Fibroblast of pulmonary artery (primary cell): ENCODE results near the gene PTPN7.

Experiments used
- DNase-seq: peaks from one replicate; pipeline ENCODE4 v3.0.0-alpha.2; 2010; ENCODE audit warnings: low read depth
- H3K4me3 ChIP-seq: replicated peaks from 2 replicates; pipeline ENCODE4 v1.5.1; 2011; ENCODE audit warnings: low read depth, mild to moderate bottlenecking, control low read depth, low read length, moderate library complexity
- CTCF ChIP-seq: IDR thresholded peaks from 2 replicates; pipeline ENCODE4 v1.5.1; 2011; ENCODE audit warnings: mild to moderate bottlenecking, control low read depth, low read length, inconsistent platforms; ENCODE audit errors: missing control alignments

PTPN7 gene

GRCh38 chr1:202202500-202203168, 42.2 kb upstream of the PTPN7 start:
- H3K4me3 ChIP-seq: no peak overlapping the region
- no peak for DNase-seq
- TF ChIP-seq CTCF: no peak

GRCh38 chr1:202201971-202202370, 41.6 kb upstream of the PTPN7 start:
- H3K4me3 ChIP-seq: no peak overlapping the region
- no peak for DNase-seq
- no peak for TF ChIP-seq CTCF

GRCh38 chr1:202201266-202201665, 40.9 kb upstream of the PTPN7 start:
- no peak for DNase-seq
- TF ChIP-seq CTCF: no peak
- no peak overlapping the region for H3K4me3 ChIP-seq

- no peak overlapping the region for H3K4me3 ChIP-seq
- TF ChIP-seq CTCF: no peak
- DNase-seq: no peak
Observed at GRCh38 chr1:202200669-202201068, 40.3 kb upstream of the PTPN7 start.

GRCh38 chr1:202200112-202200548, 39.7 kb upstream of the PTPN7 start:
- H3K4me3 ChIP-seq: no peak overlapping the region
- DNase-seq: no peak
- TF ChIP-seq CTCF: no peak

GRCh38 chr1:202199040-202199889, 38.9 kb upstream of the PTPN7 start:
- DNase-seq: no peak
- no peak for TF ChIP-seq CTCF
- no peak overlapping the region for H3K4me3 ChIP-seq
